Measurements from ENCODE around the gene COX6A2.
"Not testable (repeated sequence)": the region's sequence is repeated elsewhere in the genome, so short reads cannot be mapped to it uniquely, and the experiment has no call there.

GRCh38 chr16:31445931-31446330 lies 17.8 kb upstream of the COX6A2 start:
- not testable (repeated sequence) for TF ChIP-seq POLR2AphosphoS5 (IDR thresholded peaks at IDR 0.05; ENCODE audit: low read depth, low read length); POLR2A (IDR thresholded peaks at IDR 0.05; ENCODE audit: low read depth, low read length); TAF1 (IDR thresholded peaks at IDR 0.05; ENCODE audit: borderline replicate concordance, low read depth, low read length)

Measured in GM12892 (cell line).